Ascending aorta (tissue), 2 donors: ENCODE measurements around the gene C19orf44. TPM values are rescaled to one million over a fixed set of nuclear protein-coding genes. Genes with fewer than 3 reads are reported as not detected.
"Not testable (repeated sequence)": the region's sequence is repeated elsewhere in the genome, so short reads cannot be mapped to it uniquely, and the experiment has no call there.

Source experiments
- DNase-seq, 2 donors: peaks; one replicate each; pipeline ENCODE4 v3.0.0-alpha.2; 2019; ENCODE audit warnings: low spot score in 2 of 2
- H3K27ac ChIP-seq, 2 donors: fragments of 200-600 bp; sonication (generic); one replicate each; pipeline ENCODE4 v1.5.1; 2016 to 2017; ENCODE audit warnings: mild to moderate bottlenecking in 1 of 2
- H3K27me3 ChIP-seq: fragments of 200-600 bp; sonication (generic); one replicate; pipeline ENCODE4 v1.5.1; 2017
- H3K36me3 ChIP-seq, 2 donors: fragments of 200-600 bp; sonication (generic); one replicate each; pipeline ENCODE4 v1.5.1; 2016
- H3K4me1 ChIP-seq, 2 donors: fragments of 200-600 bp; sonication (generic); one replicate each; pipeline ENCODE4 v1.5.1; 2016 to 2017; ENCODE audit warnings: mild to moderate bottlenecking in 1 of 2
- H3K4me3 ChIP-seq, 2 donors: fragments of 200-600 bp; sonication (generic); one replicate each; pipeline ENCODE4 v1.5.1; 2016 to 2017; ENCODE audit warnings: mild to moderate bottlenecking in 1 of 2
- H3K9me3 ChIP-seq, 2 donors: fragments of 200-600 bp; sonication (generic); one replicate each; pipeline ENCODE4 v1.5.1; 2016
- intact Hi-C: fragments of 100-400 bp; cut with DNase I; formaldehyde crosslinking; loops from one replicate; pipeline ENCODE4 v1.15.1; 2023
- total RNA-seq: library from RNA; depleted of rRNA; stranded (reverse); fragments of >200 nt; gene quantifications from one replicate; pipeline ENCODE4 v1.1.0, GENCODE V29; 2016
- TF ChIP-seq, protein P1 (sequence below), 3 experiments: fragments of 200-600 bp in 2 of 3; fragments of 450-650 bp in 1 of 3; sonication (generic) in 2 of 3; IDR thresholded peaks; one replicate each; pipeline ENCODE4 v1.5.1; 2016 to 2019; ENCODE audit warnings: antibody characterized with exemption in 3 of 3, mild to moderate bottlenecking in 1 of 3, moderate library complexity in 1 of 3

Gene C19orf44
- total RNA-seq, 1 donor from 2014 or later = 5.1 TPM

DNA sequence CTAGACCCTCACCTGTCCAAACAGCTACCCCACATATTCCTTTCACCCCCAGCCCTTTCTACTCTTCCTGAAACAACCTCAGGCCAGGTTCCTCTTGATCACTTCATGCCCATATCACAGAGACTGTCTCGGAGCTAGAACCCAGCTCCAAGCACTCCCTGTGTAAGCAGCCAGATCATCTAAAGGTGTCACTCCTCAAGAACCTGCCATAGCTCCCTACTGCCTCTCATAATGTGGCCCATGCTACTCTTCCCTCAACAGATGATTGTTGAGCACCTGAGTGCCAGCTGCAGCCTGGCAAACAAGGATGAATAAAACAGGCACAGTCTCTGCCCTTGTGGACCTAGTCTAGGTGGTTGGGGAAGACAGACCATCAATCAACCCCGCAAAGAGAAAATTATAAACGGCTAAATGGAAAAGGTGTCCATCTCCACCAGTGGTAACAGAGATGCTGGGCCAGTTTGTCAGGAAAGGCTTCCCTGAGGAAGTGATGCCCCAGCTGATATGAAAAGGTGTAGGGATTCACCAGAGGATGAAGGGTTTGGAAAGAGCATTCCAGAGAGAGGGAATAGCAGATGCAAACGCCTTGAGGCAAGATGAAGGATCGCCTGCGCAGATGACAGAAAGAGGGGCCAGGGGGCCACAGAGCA, 32.7 kb upstream of the C19orf44 start:
- no peaks in the 10 kb centered on the region for H3K4me1 ChIP-seq
- no peaks in the 10 kb centered on the region for H3K9me3 ChIP-seq
- H3K4me3 ChIP-seq = no peak overlapping the region
- intact Hi-C loops = no loop called here
- H3K27ac ChIP-seq = no peak overlapping the region
- no peaks in the 10 kb centered on the region for H3K27me3 ChIP-seq
- no peak for DNase-seq
- TF ChIP-seq, protein P1, sequence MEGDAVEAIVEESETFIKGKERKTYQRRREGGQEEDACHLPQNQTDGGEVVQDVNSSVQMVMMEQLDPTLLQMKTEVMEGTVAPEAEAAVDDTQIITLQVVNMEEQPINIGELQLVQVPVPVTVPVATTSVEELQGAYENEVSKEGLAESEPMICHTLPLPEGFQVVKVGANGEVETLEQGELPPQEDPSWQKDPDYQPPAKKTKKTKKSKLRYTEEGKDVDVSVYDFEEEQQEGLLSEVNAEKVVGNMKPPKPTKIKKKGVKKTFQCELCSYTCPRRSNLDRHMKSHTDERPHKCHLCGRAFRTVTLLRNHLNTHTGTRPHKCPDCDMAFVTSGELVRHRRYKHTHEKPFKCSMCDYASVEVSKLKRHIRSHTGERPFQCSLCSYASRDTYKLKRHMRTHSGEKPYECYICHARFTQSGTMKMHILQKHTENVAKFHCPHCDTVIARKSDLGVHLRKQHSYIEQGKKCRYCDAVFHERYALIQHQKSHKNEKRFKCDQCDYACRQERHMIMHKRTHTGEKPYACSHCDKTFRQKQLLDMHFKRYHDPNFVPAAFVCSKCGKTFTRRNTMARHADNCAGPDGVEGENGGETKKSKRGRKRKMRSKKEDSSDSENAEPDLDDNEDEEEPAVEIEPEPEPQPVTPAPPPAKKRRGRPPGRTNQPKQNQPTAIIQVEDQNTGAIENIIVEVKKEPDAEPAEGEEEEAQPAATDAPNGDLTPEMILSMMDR (IDR thresholded peaks at IDR 0.05) = no peak
- H3K36me3 ChIP-seq = peaks cover 0 to 4% of the 10 kb centered on the region in 2 donors

DNA sequence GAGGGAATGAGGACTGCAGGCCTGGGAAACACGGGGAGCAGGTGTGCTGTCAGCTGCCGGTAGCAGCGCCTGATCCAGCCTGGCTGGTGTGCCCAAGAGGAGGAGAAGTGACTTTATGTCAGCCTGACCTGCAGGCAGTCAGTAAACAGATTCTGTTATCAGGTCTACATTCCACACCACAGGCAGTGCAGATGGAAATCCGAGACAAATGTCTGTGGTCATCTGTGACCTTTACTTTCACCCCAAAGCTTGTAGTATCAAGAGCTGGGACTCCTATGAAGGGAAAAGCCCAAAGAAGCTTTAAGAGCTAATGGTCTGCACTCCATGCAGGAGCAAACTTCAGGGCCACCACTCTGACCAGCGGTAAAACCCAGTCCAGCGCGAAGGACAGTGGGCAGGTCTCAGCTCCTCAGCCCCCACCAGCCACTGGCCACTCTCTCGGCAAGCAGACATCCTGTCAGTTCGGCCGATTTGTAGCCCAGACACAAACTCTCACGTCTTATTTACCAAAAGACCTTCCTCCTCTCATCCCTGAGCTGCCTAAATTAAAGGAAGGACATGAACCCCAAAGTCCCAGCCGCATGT, 32.1 kb upstream of the C19orf44 start:
- no peak overlapping the region for H3K27ac ChIP-seq
- intact Hi-C loops = no loop called here
- no peaks in the 10 kb centered on the region for H3K4me1 ChIP-seq
- TF ChIP-seq, protein P1 (IDR thresholded peaks at IDR 0.05) = no peak
- peaks cover 0 to 4% of the 10 kb centered on the region in 2 donors for H3K36me3 ChIP-seq
- H3K4me3 ChIP-seq = no peak overlapping the region
- no peaks in the 10 kb centered on the region for H3K27me3 ChIP-seq
- no peak for DNase-seq
- H3K9me3 ChIP-seq = no peaks in the 10 kb centered on the region

DNA sequence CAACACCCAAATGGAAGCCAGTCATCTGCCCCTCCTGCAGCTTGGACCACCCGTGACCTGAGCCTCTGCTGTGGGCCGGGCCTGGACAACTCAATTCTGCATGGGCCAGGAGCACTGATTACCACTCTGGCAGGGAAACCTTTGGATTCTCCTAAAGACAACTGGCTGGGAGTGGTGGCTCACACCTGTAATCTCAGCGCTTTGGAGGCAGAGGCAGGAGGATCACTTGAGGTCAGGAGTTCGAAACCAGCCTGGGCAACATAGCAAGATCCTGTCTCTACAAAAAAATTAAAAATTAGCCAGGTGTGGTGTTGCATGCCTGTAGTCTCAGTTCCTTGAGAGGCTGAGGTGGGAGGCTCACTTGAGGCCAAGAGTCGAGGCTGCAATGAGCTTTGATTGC, 31.0 kb upstream of the C19orf44 start:
- Histone ChIP-seq H3K4me3 (no peak overlapping the region), H3K27me3 (no peaks in the 10 kb centered on the region), H3K9me3 (no peaks in the 10 kb centered on the region), H3K27ac (no peak overlapping the region), H3K4me1 (peaks cover 0 to 2% of the 10 kb centered on the region in 2 donors), H3K36me3 (peaks cover 0 to 4% of the 10 kb centered on the region in 2 donors)
- DNase-seq = no peak
- TF ChIP-seq, protein P1 (IDR thresholded peaks at IDR 0.05) = no peak
- intact Hi-C loops = no loop called here

DNA sequence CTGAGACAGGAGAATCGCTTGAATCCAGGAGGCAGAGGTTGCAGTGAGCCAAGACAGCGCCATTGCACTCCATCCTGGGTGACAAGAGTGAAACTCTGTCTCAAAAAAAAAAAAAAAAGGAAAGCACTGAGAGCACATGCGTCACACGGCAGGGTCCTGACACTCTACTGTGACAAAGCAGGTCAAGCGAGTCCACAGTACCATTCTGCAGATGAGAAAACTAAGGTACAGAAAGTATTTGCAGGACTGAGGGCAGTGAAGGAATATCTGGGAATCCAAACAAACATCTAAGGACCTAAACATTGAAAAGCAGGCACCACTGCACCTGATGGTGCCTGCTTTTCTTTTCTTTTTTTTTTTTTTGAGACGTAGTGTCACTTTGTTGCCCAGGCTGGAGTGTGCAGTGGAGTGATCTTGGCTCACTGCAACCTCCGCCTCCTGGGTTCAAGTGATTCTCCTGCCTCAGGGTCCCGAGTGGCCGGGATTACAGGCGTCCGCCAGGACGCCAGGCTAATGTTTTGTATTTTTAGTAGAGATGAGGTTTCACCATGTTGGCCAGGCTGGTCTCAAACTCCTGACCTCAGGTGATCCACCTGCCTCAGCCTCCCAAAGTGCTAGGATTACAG, 29.3 kb upstream of the C19orf44 start:
- not testable (repeated sequence) for H3K4me1 ChIP-seq, DNase-seq, H3K27me3 ChIP-seq

DNA sequence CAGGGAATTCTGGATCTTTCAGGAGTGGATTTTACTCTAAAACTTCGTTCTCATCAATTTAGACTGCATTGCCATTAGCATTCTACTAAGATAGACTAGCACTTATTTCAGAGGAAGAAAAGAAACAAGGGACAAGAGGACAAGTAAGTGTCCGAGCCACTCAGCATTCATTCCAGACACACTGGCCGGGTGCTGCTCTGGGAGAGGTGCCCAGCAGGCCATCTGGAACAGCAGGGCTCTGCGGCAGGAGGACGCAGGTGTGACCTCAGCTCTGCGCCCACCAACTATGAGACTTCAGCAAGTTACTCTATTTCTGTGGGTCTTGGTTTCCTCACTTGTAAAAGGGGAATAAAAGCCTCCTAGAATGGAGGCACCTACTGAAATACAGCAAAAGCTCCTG, 28.6 kb upstream of the C19orf44 start:
- no peaks in the 10 kb centered on the region for H3K27me3 ChIP-seq
- H3K4me3 ChIP-seq = no peak overlapping the region
- no peak overlapping the region for H3K27ac ChIP-seq
- H3K4me1 ChIP-seq = peaks cover 3 to 11% of the 10 kb centered on the region in 2 donors
- H3K36me3 ChIP-seq = peaks cover 0 to 4% of the 10 kb centered on the region in 2 donors
- no peaks in the 10 kb centered on the region for H3K9me3 ChIP-seq
- no peak for DNase-seq
- TF ChIP-seq, protein P1 (IDR thresholded peaks at IDR 0.05) = no peak
- intact Hi-C loops = no loop called here

More for the DNA sequence above, 29.3 kb upstream of the C19orf44 start:
- H3K27ac ChIP-seq, H3K4me3 ChIP-seq, H3K9me3 ChIP-seq, H3K36me3 ChIP-seq, intact Hi-C loops: not testable (repeated sequence)

DNA sequence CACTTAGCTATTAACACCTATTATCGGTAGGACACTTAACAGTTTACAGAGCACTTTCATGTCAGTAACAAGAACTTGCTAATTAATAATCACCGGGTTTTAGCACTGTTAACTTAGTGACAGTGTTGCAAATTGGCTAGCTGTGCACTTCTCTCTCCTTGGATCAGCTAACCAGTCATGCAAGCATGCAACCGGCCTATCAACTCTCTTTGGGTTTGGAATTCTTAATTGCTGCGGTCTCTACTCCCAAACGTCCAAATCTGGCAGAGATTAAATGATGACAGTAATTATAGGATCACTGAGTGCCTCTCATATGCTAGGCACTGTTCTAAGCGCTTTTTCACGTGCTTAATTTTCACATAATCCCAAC, 25.7 kb upstream of the C19orf44 start:
- peaks cover 3 to 12% of the 10 kb centered on the region in 2 donors for H3K4me1 ChIP-seq
- H3K27ac ChIP-seq = no peak overlapping the region
- intact Hi-C loops = no loop called here
- H3K36me3 ChIP-seq = no peaks in the 10 kb centered on the region
- no peaks in the 10 kb centered on the region for H3K27me3 ChIP-seq
- H3K9me3 ChIP-seq = no peaks in the 10 kb centered on the region
- no peak for DNase-seq
- H3K4me3 ChIP-seq = peak overlapping the region; percentile 88 to 100
- TF ChIP-seq, protein P1 (IDR thresholded peaks at IDR 0.05) = no peak
